Measurements from ENCODE around the gene ANKFY1.

ANKFY1 gene

GRCh38 chr17:4276514-4276913 lies 12.7 kb upstream of the ANKFY1 start:
- CTCF ChIA-PET: interaction anchor here (1.0 kb wide), 1 partner anchor 11 kb away, joined by 3 read pairs; no protein-coding TSS in a partner anchor
- no peak for DNase-seq (ENCODE audit: extremely low spot score)
- POLR2A ChIA-PET: no interaction called here
- no peak for TF ChIP-seq CTCF (IDR thresholded peaks at IDR 0.05; ENCODE audit: control extremely low read depth, extremely low read depth, low read depth, missing control alignments)

GRCh38 chr17:4272972-4273368 lies 9.2 kb upstream of the ANKFY1 start:
- CTCF ChIA-PET: interaction anchor here (1.0 kb wide), 1 partner anchor 57 kb away, joined by 4 read pairs; no protein-coding TSS in a partner anchor
- TF ChIP-seq CTCF (IDR thresholded peaks at IDR 0.05; ENCODE audit: control extremely low read depth, extremely low read depth, low read depth, missing control alignments): no peak
- POLR2A ChIA-PET: no interaction called here
- no peak for DNase-seq (ENCODE audit: extremely low spot score)

GRCh38 chr17:4272213-4272971 lies 8.6 kb upstream of the ANKFY1 start:
- no peak for TF ChIP-seq CTCF (IDR thresholded peaks at IDR 0.05; ENCODE audit: control extremely low read depth, extremely low read depth, low read depth, missing control alignments)
- POLR2A ChIA-PET: no interaction called here
- DNase-seq (ENCODE audit: extremely low spot score): no peak
- CTCF ChIA-PET: interaction anchor here (1.0 kb wide), 1 partner anchor 57 kb away, joined by 4 read pairs; no protein-coding TSS in a partner anchor

GRCh38 chr17:4270736-4271135 lies 7.0 kb upstream of the ANKFY1 start:
- ChIA-PET POLR2A (no interaction called here), CTCF (no interaction called here)
- no peak for TF ChIP-seq CTCF (IDR thresholded peaks at IDR 0.05; ENCODE audit: control extremely low read depth, extremely low read depth, low read depth, missing control alignments)
- no peak for DNase-seq (ENCODE audit: extremely low spot score)

- no peak for DNase-seq (ENCODE audit: extremely low spot score)
- ChIA-PET CTCF (no interaction called here), POLR2A (interaction anchor here (0.6 kb wide), 1 partner anchor 441 kb away, joined by 3 read pairs; no protein-coding TSS in a partner anchor)
- TF ChIP-seq CTCF (IDR thresholded peaks at IDR 0.05; ENCODE audit: control extremely low read depth, extremely low read depth, low read depth, missing control alignments): no peak
Observed at GRCh38 chr17:4269915-4270314, 6.1 kb upstream of the ANKFY1 start.

- ChIA-PET CTCF (interaction anchor here (0.8 to 2.2 kb wide), 5 partner anchors 8 to 67 kb away, joined by 3 to 7 read pairs (median 4); no protein-coding TSS in a partner anchor), POLR2A (no interaction called here)
- no peak for DNase-seq (ENCODE audit: extremely low spot score)
- TF ChIP-seq CTCF (IDR thresholded peaks at IDR 0.05; ENCODE audit: control extremely low read depth, extremely low read depth, low read depth, missing control alignments): no peak
Observed at GRCh38 chr17:4267402-4267801, 3.6 kb upstream of the ANKFY1 start.
